WTC11 (cell line): ENCODE measurements around the gene DMPK. TPM values are rescaled to one million over a fixed set of nuclear protein-coding genes. Genes with fewer than 3 reads are reported as not detected.

ENCODE experiments used
- ATAC-seq: fragments of 200-7000 bp; cut with Tn5 transposase; 2 replicates; pipeline ENCODE4 v1.10.0; 2021; ENCODE audit warnings: mild to moderate bottlenecking, moderate library complexity
- CTCF ChIA-PET: fragments of 300-600 bp; sonication (Branson Sonifier 250); formaldehyde crosslinking; loops from one replicate; lab custom pipeline; 2021; ENCODE audit warnings: antibody characterized with exemption; lab: Charles Lee
- POLR2A ChIA-PET: fragments of 350-600 bp; sonication (Branson Sonifier 250); formaldehyde crosslinking; loops from one replicate; lab custom pipeline; 2021; ENCODE audit warnings: antibody characterized with exemption; lab: Charles Lee
- DNase-seq: peaks from one replicate; pipeline ENCODE4 v3.0.0; 2021; ENCODE audit warnings: low spot score
- H3K27ac Mint-ChIP-seq: 2 replicates; pipeline ENCODE4 v1.8.0; 2021; ENCODE audit warnings: mixed read lengths
- H3K27me3 Mint-ChIP-seq: 2 replicates; pipeline ENCODE4 v1.8.0; 2021; ENCODE audit warnings: low read depth, mild to moderate bottlenecking, moderate library complexity, mixed read lengths
- H3K36me3 Mint-ChIP-seq: 2 replicates; pipeline ENCODE4 v1.8.0; 2021; ENCODE audit warnings: mixed read lengths
- H3K4me1 Mint-ChIP-seq: 2 replicates; pipeline ENCODE4 v1.8.0; 2022; ENCODE audit warnings: mixed read lengths
- H3K4me3 Mint-ChIP-seq: 2 replicates; pipeline ENCODE4 v1.8.0; 2021; ENCODE audit warnings: mild to moderate bottlenecking, moderate library complexity, mixed read lengths
- H3K9me3 Mint-ChIP-seq: 2 replicates; pipeline ENCODE4 v1.8.0; 2021; ENCODE audit warnings: mixed read lengths
- CREM ChIP-seq: sonication (generic); formaldehyde crosslinking; IDR thresholded peaks from 2 replicates; pipeline ENCODE4 v1.8.1; 2022; ENCODE audit warnings: mild to moderate bottlenecking, missing genetic modification reagents, moderate library complexity
- ERG ChIP-seq: fragments of 250-450 bp; sonication (Bioruptor Pico); IDR thresholded peaks from 2 replicates; pipeline ENCODE4 v1.8.0; 2021; ENCODE audit warnings: mild to moderate bottlenecking
- ESRRA ChIP-seq: sonication (generic); formaldehyde crosslinking; IDR thresholded peaks from 2 replicates; pipeline ENCODE4 v1.8.1; 2022; ENCODE audit warnings: mild to moderate bottlenecking, missing genetic modification reagents, borderline replicate concordance
- FOXJ3 ChIP-seq: sonication (generic); formaldehyde crosslinking; IDR thresholded peaks from 2 replicates; pipeline ENCODE4 v1.9.0; 2021; ENCODE audit warnings: missing genetic modification reagents, mild to moderate bottlenecking, borderline replicate concordance
- MAX ChIP-seq: sonication (generic); formaldehyde crosslinking; IDR thresholded peaks from 2 replicates; pipeline ENCODE4 v1.8.0; 2022; ENCODE audit warnings: mild to moderate bottlenecking, missing genetic modification reagents
- MLX ChIP-seq: sonication (generic); formaldehyde crosslinking; IDR thresholded peaks from 2 replicates; pipeline ENCODE4 v1.8.1; 2023; ENCODE audit warnings: mild to moderate bottlenecking, missing genetic modification reagents, moderate library complexity
- MXD4 ChIP-seq: fragments of 250-450 bp; sonication (Bioruptor Pico); IDR thresholded peaks from 2 replicates; pipeline ENCODE4 v1.8.0; 2021; ENCODE audit warnings: mild to moderate bottlenecking, moderate library complexity, borderline replicate concordance
- NFYB ChIP-seq: sonication (generic); formaldehyde crosslinking; conservative IDR thresholded peaks from 2 replicates; pipeline ENCODE4 v1.8.0; 2022; ENCODE audit warnings: low read depth, missing genetic modification reagents
- SMAD4 ChIP-seq: sonication (generic); formaldehyde crosslinking; IDR thresholded peaks from 2 replicates; pipeline ENCODE4 v1.8.0; 2022; ENCODE audit warnings: mild to moderate bottlenecking, missing genetic modification reagents
- SP1 ChIP-seq: sonication (generic); formaldehyde crosslinking; conservative IDR thresholded peaks from 2 replicates; pipeline ENCODE4 v1.8.1; 2022; ENCODE audit warnings: missing genetic modification reagents
- TEAD1 ChIP-seq: sonication (generic); formaldehyde crosslinking; IDR thresholded peaks from 2 replicates; pipeline ENCODE4 v1.8.0; 2022; ENCODE audit warnings: mild to moderate bottlenecking, missing genetic modification reagents
- ZBTB43 ChIP-seq: sonication (generic); formaldehyde crosslinking; IDR thresholded peaks from 2 replicates; pipeline ENCODE4 v1.8.1; 2023; ENCODE audit warnings: mild to moderate bottlenecking, missing genetic modification reagents
- ZNF121 ChIP-seq: sonication (generic); formaldehyde crosslinking; IDR thresholded peaks from 2 replicates; pipeline ENCODE4 v1.8.0; 2023; ENCODE audit warnings: missing genetic modification reagents
- ZNF138 ChIP-seq: sonication (generic); formaldehyde crosslinking; conservative IDR thresholded peaks from 2 replicates; pipeline ENCODE4 v1.8.1; 2022; ENCODE audit warnings: mild to moderate bottlenecking, moderate library complexity, missing genetic modification reagents
- ZNF219 ChIP-seq: sonication (generic); formaldehyde crosslinking; IDR thresholded peaks from 2 replicates; pipeline ENCODE4 v1.8.0; 2023; ENCODE audit warnings: missing genetic modification reagents, mild to moderate bottlenecking, borderline replicate concordance
- ZNF317 ChIP-seq: sonication (generic); formaldehyde crosslinking; IDR thresholded peaks from 2 replicates; pipeline ENCODE4 v1.8.1; 2023; ENCODE audit warnings: low read depth, mild to moderate bottlenecking, moderate library complexity, missing genetic modification reagents, borderline replicate concordance
- ZNF396 ChIP-seq: fragments of 250-450 bp; sonication (Bioruptor Pico); IDR thresholded peaks from 2 replicates; pipeline ENCODE4 v1.8.0; 2021; ENCODE audit warnings: mild to moderate bottlenecking, moderate library complexity, borderline replicate concordance
- total RNA-seq: library from RNA; stranded (reverse); gene quantifications from 3 replicates; pipeline ENCODE4 v1.2.3, GENCODE V29; 2021
- TF ChIP-seq, protein P1 (sequence below): fragments of 200-600 bp; IDR thresholded peaks from 2 replicates; pipeline ENCODE4 v1.8.0; 2022; ENCODE audit warnings: antibody characterized with exemption
- TF ChIP-seq, protein P2 (sequence below): sonication (generic); formaldehyde crosslinking; IDR thresholded peaks from 2 replicates; pipeline ENCODE4 v1.8.1; 2022; ENCODE audit warnings: mild to moderate bottlenecking, moderate library complexity, missing genetic modification reagents
- TF ChIP-seq, protein P3 (sequence below): sonication (generic); formaldehyde crosslinking; IDR thresholded peaks from 2 replicates; pipeline ENCODE4 v1.8.0; 2023; ENCODE audit warnings: mild to moderate bottlenecking, missing genetic modification reagents
- TF ChIP-seq, protein P4 (sequence below): sonication (generic); formaldehyde crosslinking; IDR thresholded peaks from 2 replicates; pipeline ENCODE4 v1.8.1; 2023; ENCODE audit warnings: mild to moderate bottlenecking, missing genetic modification reagents, borderline replicate concordance

Gene DMPK
- total RNA-seq, 1 experiment from 2014 or later: 42.7 TPM

DNA sequence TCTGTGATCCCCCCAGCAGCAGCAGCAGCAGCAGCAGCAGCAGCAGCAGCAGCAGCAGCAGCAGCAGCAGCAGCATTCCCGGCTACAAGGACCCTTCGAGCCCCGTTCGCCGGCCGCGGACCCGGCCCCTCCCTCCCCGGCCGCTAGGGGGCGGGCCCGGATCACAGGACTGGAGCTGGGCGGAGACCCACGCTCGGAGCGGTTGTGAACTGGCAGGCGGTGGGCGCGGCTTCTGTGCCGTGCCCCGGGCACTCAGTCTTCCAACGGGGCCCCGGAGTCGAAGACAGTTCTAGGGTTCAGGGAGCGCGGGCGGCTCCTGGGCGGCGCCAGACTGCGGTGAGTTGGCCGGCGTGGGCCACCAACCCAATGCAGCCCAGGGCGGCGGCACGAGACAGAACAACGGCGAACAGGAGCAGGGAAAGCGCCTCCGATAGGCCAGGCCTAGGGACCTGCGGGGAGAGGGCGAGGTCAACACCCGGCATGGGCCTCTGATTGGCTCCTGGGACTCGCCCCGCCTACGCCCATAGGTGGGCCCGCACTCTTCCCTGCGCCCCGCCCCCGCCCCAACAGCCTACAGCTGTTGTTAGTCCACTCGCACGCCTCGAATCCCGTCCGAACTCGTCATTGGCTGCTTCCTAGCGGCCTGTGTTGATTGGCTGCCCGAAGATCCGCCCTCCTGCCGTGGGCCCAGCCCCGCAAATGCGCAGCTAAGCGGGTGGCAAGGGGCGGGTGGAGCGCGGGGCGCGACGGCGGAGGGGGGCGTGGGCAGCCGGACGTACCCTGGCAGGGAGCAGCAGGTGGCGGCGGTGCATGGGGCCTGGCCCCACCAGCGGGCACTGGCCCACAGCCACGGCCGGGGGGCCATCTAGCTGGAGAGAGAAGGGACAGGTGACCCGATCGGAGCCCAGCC lies 11.8 kb downstream of the DMPK start (continued):
- TF ChIP-seq, protein P1, sequence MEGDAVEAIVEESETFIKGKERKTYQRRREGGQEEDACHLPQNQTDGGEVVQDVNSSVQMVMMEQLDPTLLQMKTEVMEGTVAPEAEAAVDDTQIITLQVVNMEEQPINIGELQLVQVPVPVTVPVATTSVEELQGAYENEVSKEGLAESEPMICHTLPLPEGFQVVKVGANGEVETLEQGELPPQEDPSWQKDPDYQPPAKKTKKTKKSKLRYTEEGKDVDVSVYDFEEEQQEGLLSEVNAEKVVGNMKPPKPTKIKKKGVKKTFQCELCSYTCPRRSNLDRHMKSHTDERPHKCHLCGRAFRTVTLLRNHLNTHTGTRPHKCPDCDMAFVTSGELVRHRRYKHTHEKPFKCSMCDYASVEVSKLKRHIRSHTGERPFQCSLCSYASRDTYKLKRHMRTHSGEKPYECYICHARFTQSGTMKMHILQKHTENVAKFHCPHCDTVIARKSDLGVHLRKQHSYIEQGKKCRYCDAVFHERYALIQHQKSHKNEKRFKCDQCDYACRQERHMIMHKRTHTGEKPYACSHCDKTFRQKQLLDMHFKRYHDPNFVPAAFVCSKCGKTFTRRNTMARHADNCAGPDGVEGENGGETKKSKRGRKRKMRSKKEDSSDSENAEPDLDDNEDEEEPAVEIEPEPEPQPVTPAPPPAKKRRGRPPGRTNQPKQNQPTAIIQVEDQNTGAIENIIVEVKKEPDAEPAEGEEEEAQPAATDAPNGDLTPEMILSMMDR: peak; percentile 98
- TF ChIP-seq SP1 (CRISPR knock-in tag): peak; percentile 92
- TF ChIP-seq ZNF396 (CRISPR knock-in tag): no peak

- ATAC-seq: no peak
- H3K9me3 Mint-ChIP-seq: no peaks in the 10 kb centered on the region
- DNase-seq: peak; percentile 38
- ChIA-PET POLR2A (interaction anchor here (0.6 to 4.8 kb wide), 24 partner anchors 8 to 591 kb away, joined by 3 to 115 read pairs (median 6); partner anchors contain the start of genes BLOC1S3, DMPK, FBXO46 and QPCTL), CTCF (interaction anchor here (0.5 to 5.6 kb wide), 47 partner anchors 8 to 591 kb away, joined by 3 to 175 read pairs (median 6); partner anchors contain the start of genes DMPK, DMWD, FBXO46 and FOSB)
- peaks cover 5% of the 10 kb centered on the region; the same call in 1 of the 2 replicates for H3K36me3 Mint-ChIP-seq
- H3K4me3 Mint-ChIP-seq: peak overlapping the region; percentile 97
- peak overlapping the region; percentile 97 for H3K27ac Mint-ChIP-seq
- H3K27me3 Mint-ChIP-seq: peaks cover 5% of the 10 kb centered on the region; the same call in 1 of the 2 replicates
- peaks cover 18% of the 10 kb centered on the region for H3K4me1 Mint-ChIP-seq
- TF ChIP-seq ERG (CRISPR knock-in tag): no peak
- TF ChIP-seq, protein P2, sequence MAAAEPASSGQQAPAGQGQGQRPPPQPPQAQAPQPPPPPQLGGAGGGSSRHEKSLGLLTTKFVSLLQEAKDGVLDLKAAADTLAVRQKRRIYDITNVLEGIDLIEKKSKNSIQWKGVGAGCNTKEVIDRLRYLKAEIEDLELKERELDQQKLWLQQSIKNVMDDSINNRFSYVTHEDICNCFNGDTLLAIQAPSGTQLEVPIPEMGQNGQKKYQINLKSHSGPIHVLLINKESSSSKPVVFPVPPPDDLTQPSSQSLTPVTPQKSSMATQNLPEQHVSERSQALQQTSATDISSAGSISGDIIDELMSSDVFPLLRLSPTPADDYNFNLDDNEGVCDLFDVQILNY (CRISPR knock-in tag): no peak
- TF ChIP-seq MLX: no peak
- no peak; the same call in 1 of the 2 replicates for TF ChIP-seq CREM (CRISPR knock-in tag)
- TF ChIP-seq, protein P3, sequence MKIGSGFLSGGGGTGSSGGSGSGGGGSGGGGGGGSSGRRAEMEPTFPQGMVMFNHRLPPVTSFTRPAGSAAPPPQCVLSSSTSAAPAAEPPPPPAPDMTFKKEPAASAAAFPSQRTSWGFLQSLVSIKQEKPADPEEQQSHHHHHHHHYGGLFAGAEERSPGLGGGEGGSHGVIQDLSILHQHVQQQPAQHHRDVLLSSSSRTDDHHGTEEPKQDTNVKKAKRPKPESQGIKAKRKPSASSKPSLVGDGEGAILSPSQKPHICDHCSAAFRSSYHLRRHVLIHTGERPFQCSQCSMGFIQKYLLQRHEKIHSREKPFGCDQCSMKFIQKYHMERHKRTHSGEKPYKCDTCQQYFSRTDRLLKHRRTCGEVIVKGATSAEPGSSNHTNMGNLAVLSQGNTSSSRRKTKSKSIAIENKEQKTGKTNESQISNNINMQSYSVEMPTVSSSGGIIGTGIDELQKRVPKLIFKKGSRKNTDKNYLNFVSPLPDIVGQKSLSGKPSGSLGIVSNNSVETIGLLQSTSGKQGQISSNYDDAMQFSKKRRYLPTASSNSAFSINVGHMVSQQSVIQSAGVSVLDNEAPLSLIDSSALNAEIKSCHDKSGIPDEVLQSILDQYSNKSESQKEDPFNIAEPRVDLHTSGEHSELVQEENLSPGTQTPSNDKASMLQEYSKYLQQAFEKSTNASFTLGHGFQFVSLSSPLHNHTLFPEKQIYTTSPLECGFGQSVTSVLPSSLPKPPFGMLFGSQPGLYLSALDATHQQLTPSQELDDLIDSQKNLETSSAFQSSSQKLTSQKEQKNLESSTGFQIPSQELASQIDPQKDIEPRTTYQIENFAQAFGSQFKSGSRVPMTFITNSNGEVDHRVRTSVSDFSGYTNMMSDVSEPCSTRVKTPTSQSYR (CRISPR knock-in tag): no peak
- TF ChIP-seq SP1 (CRISPR knock-in tag): no peak
- no peak for TF ChIP-seq ZNF138 (CRISPR knock-in tag)
- TF ChIP-seq MXD4 (CRISPR knock-in tag): no peak
- TF ChIP-seq FOXJ3 (CRISPR knock-in tag): no peak
- no peak for TF ChIP-seq ZNF121 (CRISPR knock-in tag)
- no peak for TF ChIP-seq TEAD1 (CRISPR knock-in tag)
- no peak for TF ChIP-seq ZBTB43 (CRISPR knock-in tag)
- no peak for TF ChIP-seq NFYB (CRISPR knock-in tag)
- no peak for TF ChIP-seq ZNF317
- no peak; the same call in 1 of the 2 replicates for TF ChIP-seq MAX (CRISPR knock-in tag)
- TF ChIP-seq SMAD4 (CRISPR knock-in tag): 0 out of 2 replicates have a peak, but pooled peaks have one; percentile 17
- no peak for TF ChIP-seq ZNF396 (CRISPR knock-in tag)
- TF ChIP-seq ESRRA (CRISPR knock-in tag): no peak
- TF ChIP-seq, protein P4, sequence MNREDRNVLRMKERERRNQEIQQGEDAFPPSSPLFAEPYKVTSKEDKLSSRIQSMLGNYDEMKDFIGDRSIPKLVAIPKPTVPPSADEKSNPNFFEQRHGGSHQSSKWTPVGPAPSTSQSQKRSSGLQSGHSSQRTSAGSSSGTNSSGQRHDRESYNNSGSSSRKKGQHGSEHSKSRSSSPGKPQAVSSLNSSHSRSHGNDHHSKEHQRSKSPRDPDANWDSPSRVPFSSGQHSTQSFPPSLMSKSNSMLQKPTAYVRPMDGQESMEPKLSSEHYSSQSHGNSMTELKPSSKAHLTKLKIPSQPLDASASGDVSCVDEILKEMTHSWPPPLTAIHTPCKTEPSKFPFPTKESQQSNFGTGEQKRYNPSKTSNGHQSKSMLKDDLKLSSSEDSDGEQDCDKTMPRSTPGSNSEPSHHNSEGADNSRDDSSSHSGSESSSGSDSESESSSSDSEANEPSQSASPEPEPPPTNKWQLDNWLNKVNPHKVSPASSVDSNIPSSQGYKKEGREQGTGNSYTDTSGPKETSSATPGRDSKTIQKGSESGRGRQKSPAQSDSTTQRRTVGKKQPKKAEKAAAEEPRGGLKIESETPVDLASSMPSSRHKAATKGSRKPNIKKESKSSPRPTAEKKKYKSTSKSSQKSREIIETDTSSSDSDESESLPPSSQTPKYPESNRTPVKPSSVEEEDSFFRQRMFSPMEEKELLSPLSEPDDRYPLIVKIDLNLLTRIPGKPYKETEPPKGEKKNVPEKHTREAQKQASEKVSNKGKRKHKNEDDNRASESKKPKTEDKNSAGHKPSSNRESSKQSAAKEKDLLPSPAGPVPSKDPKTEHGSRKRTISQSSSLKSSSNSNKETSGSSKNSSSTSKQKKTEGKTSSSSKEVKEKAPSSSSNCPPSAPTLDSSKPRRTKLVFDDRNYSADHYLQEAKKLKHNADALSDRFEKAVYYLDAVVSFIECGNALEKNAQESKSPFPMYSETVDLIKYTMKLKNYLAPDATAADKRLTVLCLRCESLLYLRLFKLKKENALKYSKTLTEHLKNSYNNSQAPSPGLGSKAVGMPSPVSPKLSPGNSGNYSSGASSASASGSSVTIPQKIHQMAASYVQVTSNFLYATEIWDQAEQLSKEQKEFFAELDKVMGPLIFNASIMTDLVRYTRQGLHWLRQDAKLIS (CRISPR knock-in tag): no peak
- no peak for TF ChIP-seq ZNF219
Measured at GRCh38 chr19:45769821-45770191, 12.5 kb downstream of the DMPK start.
